ENCODE measurements around the gene CLK3.
"Not testable (repeated sequence)": the region's sequence is repeated elsewhere in the genome, so short reads cannot be mapped to it uniquely, and the experiment has no call there.

The CLK3 gene

GRCh38 chr15:74615508-74616365, at the start of gene CLK3:
CLK3 (plus strand) TSS chr15:74615836; CDS start chr15:74619197, 3,361 bp downstream.
- DNase-seq = peak; percentile 46

GRCh38 chr15:74568594-74568993, 47.0 kb upstream of the CLK3 start:
- DNase-seq = no peak

- no peak for DNase-seq
Measured at GRCh38 chr15:74569731-74570070, 45.9 kb upstream of the CLK3 start.

- no peak for DNase-seq
Measured at GRCh38 chr15:74571191-74571590, 44.4 kb upstream of the CLK3 start.

DNA sequence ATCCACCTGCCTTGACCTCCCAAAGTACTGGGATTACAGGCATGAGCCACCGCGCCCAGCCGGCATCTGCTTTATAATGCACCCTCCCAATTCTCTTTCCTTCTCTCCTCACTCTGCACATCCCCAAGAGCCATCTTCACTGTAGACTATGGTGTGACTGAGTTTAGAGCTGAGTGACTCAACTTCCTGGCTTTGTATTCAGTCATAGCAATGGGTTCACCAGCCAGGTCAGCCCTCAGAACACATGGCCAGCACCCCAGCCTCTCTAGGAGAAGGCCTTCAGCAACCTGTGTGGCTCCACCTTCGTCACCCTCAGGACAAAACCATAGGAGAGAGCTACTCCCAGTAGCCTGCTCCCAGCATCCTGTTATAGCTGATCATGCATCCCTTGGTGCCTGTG, 41.6 kb upstream of the CLK3 start:
- DNase-seq = no peak

GRCh38 chr15:74578496-74578994, 37.1 kb upstream of the CLK3 start:
- DNase-seq = no peak

DNA sequence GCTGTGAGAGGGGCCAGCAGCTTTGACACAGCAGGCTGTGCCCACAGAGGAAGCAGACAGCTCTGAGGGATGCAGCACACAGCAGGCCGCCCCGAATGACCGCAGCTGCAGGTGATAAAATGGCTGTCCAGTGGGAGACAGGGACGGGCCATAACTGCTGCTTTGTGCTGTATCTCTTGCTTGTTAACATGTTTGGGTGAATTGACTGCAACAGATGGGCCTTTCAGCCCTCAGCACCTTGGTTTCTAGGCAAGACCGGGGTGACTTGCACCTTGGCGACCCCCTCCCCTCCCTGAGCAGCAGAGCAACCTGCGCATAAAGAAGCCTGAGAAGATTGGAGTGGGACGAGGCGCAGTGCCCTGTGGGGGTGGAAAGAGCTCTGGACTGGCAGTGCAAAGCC, 36.6 kb upstream of the CLK3 start:
- DNase-seq = no peak

DNA sequence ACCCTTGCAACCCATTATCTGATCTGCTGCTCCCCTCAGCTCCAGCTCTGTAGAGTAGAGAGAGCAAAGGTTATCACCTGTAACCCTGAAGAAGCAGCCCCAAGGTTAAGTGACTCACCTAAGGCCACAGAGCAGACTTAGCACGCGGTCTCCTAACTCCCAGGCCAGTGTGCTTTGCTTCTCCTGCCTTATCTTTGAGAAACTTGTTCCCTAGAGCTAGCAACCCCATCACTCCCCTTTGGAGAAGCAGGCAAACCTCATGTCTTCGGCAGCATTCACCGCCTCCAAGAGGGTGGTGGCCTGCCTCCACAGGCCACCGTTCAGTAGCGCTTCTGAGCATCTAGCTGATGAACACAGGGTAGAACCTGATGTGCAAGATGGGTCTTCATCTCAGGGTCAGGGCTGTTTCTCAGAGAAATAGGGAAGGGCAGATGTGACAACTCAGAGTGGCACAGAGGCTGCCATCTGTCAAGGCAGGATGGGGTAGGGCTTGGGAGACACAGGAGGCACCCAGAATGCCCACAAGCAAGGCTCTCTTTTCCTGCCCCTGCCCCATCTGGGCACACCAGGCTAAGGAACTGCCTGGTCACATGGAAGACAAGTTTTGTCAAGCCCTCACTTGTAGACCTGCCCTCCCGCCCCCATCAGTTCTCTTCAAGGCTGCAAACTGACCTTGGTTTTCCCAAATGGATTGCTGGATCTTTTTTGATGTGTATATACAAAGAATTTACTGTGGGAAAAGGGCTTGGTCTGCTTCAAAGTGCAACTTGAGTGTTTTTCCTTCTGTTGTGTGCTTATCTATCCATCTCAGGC, 34.9 kb upstream of the CLK3 start:
- no peak for DNase-seq

- no peak for DNase-seq
Measured at GRCh38 chr15:74584204-74584603, 31.4 kb upstream of the CLK3 start.

- no peak for DNase-seq
Measured at GRCh38 chr15:74584779-74585178, 30.9 kb upstream of the CLK3 start.

GRCh38 chr15:74585191-74585590, 30.4 kb upstream of the CLK3 start:
- no peak for DNase-seq

GRCh38 chr15:74585857-74586256, 29.8 kb upstream of the CLK3 start:
- DNase-seq = no peak

DNA sequence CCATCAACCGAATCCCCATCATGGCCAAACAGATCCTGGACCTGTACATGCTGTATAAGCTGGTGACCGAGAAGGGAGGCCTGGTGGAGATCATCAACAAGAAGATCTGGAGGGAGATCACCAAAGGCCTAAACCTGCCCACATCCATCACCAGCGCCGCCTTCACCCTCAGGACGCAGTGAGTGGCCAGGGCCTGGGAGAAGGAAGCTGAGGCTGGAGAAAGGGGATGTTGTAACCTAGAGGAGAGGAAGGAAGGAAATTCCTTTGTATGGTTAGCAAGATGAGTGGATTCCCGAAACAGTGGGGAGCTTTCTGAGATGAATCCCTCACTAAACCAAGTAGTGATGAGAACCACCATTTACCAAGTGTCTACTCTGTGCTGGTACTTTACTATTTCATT, 25.8 kb upstream of the CLK3 start:
- no peak for DNase-seq

GRCh38 chr15:74592222-74592621, 23.4 kb upstream of the CLK3 start:
- no peak for DNase-seq

DNA sequence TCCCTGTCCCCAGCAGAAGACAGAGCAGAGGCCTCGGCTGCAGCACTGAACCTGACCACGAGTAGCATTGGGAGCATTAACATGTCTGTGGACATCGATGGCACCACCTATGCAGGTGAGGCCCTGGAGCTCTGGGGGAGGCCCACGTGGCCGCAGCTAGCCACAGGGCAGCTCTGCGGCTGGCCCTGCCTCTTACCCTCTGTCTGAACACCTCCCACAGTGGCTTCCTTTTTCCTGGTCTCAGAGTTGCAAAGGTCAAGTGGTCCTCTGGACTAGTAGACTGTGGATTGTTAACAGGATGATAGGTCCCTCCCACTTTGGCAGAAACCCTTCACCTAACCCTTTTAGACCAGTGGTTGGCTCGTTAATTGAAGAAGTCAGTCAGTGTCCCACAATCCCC, 22.5 kb upstream of the CLK3 start:
- DNase-seq = no peak

GRCh38 chr15:74594455-74594854, 21.2 kb upstream of the CLK3 start:
- DNase-seq = no peak

DNA sequence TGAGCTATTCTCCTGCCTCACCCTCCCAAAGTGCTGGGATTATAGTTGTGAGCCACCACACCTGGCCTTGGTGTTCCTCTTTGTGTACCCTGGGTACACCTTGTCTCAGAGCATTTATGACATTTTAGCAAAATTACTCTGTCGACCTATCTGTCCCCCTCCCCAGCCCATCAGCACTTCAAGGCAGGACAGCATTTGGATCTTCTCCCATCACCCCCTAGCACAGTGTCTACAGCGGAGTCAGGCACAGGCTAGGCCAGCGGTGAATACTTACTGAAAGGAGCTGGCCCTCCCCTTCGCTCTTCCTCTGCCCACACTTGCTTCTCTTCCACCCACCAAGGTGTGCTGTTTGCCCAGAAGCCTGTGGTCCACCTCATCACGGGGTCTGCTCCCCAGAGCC, 20.4 kb upstream of the CLK3 start:
- DNase-seq = no peak

GRCh38 chr15:74596736-74597135, 18.9 kb upstream of the CLK3 start:
- DNase-seq = not testable (repeated sequence)

DNA sequence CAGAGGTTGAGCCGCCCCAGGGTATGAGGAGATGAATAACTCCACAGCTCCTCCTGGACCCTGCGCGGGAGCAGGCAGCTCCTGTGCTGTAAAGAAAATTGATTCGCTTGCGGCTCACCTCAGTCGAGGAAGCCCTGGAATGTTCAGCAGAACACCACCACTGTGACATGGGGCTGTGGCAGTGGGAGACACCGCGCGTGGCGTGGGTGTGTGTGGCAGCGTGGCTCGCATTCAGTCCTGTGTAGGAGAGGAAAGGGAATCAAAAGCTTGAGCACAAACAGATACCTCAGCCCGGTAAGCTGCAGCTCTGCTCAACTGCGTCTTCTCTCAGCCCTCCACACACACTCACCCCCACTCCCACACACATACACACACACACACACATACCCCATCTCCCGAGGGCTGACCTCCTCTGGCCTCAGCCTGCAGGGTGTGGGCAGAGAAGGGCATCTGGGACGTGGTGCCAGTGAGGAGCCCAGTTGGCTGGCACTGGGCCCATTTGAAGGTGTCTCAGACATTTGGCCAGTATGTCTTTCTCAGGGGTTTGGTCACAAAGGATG, 18.4 kb upstream of the CLK3 start:
- DNase-seq = not testable (repeated sequence)

GRCh38 chr15:74598126-74598842, 17.4 kb upstream of the CLK3 start:
- peak; percentile 22 for DNase-seq

DNA sequence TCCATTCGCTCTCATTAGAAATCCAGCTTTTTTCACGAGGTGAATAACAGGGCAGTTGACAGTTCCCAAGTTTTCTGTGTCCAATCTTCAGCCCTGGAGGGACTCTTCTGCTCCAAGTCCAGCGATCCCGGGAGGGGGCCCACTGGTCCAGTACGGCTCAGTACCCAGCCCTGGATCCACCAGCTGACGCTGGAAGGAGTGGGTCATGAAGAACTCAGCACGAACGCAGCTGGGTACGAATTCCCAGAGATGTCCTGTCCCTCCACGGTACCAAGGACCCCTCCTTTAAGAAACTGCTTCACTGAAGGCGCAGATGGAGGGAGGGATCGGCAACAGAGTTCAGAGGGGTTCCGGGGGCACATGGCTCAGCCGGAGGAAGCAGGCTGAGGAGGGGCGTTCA, 16.5 kb upstream of the CLK3 start:
- DNase-seq = no peak

DNA sequence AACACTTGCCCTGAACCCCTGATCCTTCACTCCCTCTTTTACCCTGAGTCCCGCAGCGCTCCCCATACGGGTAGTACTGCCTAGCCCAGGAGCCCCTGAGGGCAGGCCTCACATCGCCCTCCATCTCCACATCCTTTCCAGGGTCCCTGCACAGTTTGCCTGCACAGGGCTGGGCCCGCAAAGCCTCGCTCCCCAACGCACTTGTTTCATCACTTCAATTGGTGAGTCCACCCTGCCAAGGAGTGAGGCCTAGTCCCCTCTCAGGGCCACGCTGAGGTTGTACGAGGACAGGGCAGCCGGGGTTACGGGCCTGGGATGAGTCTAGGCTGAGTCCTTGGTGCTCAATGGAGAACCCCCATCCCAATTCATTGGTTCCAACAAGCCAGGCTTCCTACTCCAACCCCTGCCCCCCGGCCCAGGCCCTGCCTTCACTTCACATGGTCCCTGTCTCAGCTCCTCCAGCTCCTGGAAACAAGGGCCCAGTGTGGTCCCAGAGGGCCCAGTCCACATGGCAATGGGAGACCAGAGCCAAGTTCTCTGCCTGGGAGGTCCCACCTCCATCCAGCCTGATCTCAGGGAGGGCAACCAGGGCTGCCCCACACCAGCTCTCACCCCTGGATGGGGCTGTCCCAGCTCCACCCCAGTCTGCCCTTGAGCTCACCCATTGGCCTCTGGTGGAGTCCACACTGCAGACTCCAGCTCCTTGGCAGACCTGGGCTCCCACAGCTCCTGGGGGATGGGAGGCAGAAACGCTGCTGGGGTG, 12.4 kb upstream of the CLK3 start:
- DNase-seq = no peak

All from NCI-H2029 treated with DMSO at 0.1 percent for 48 hours (cell line).